Neural cell (in vitro differentiated cells): ENCODE data around the gene DENND11. TPM values are rescaled to one million over a fixed set of nuclear protein-coding genes. Genes with fewer than 3 reads are reported as not detected.

Experiments
- H2AFZ ChIP-seq: fragments of 200-600, 300-800 bp; sonication (generic), shearing (Covaris generic); 2 replicates; pipeline ENCODE4 v1.6.0; 2014; ENCODE audit warnings: low read depth, mild to moderate bottlenecking, antibody characterized with exemption, low read length, moderate library complexity
- H3F3A ChIP-seq: fragments of 200-600 bp; shearing (Covaris generic); 2 replicates; pipeline ENCODE4 v1.6.1; 2016; ENCODE audit warnings: mild to moderate bottlenecking, moderate library complexity, mixed read lengths, antibody characterized with exemption, low read length; ENCODE audit not compliant: insufficient read depth, poor library complexity, severe bottlenecking
- H3K27ac ChIP-seq: fragments of 200-600, 300-800 bp; sonication (generic), shearing (Covaris generic); 2 replicates; pipeline ENCODE4 v1.5.1; 2014; ENCODE audit warnings: mild to moderate bottlenecking, low read length, moderate library complexity
- H3K27me3 ChIP-seq: fragments of 300-800, 200-600 bp; sonication (generic), shearing (Covaris generic); 2 replicates; pipeline ENCODE4 v1.6.0; 2014; ENCODE audit warnings: mild to moderate bottlenecking, low read depth, low read length, moderate library complexity; ENCODE audit not compliant: insufficient read depth
- H3K36me3 ChIP-seq: fragments of 300-800, 200-600 bp; sonication (generic), shearing (Covaris generic); 2 replicates; pipeline ENCODE4 v1.5.1; 2014; ENCODE audit warnings: mild to moderate bottlenecking, antibody characterized with exemption, low read length, moderate library complexity; ENCODE audit not compliant: insufficient read depth
- H3K4me2 ChIP-seq: fragments of 300-800, 200-600 bp; sonication (generic), shearing (Covaris generic); 2 replicates; pipeline ENCODE4 v1.6.0; 2014; ENCODE audit warnings: mild to moderate bottlenecking, low read length
- H3K4me3 ChIP-seq: fragments of 300-800, 200-600 bp; sonication (generic), shearing (Covaris generic); 2 replicates; pipeline ENCODE4 v1.5.1; 2014; ENCODE audit warnings: mild to moderate bottlenecking, low read length, moderate library complexity
- H3K79me2 ChIP-seq: fragments of 200-600 bp; shearing (Covaris generic); replicated peaks from 2 replicates; pipeline ENCODE4 v1.6.0; 2014; ENCODE audit warnings: mild to moderate bottlenecking, low read length, moderate library complexity; ENCODE audit not compliant: insufficient read depth
- H3K9ac ChIP-seq: fragments of 300-800, 200-600 bp; sonication (generic), shearing (Covaris generic); 2 replicates; pipeline ENCODE4 v1.6.1; 2016; ENCODE audit warnings: mild to moderate bottlenecking, low read length, mixed read lengths
- H3K9me2 ChIP-seq: fragments of 200-600 bp; shearing (Covaris generic); 2 replicates; pipeline ENCODE4 v1.6.1; 2016; ENCODE audit warnings: mild to moderate bottlenecking, low read length, mixed read lengths; ENCODE audit not compliant: insufficient read depth
- H3K9me3 ChIP-seq: fragments of 200-600, 300-800 bp; sonication (generic), shearing (Covaris generic); 2 replicates; pipeline ENCODE4 v1.6.1; 2016; ENCODE audit warnings: mild to moderate bottlenecking, mixed run types, low read length, moderate library complexity, mixed read lengths
- H4K20me1 ChIP-seq: fragments of 200-600 bp; shearing (Covaris generic); 2 replicates; pipeline ENCODE4 v1.6.1; 2016; ENCODE audit warnings: mild to moderate bottlenecking, mixed run types; ENCODE audit not compliant: insufficient read depth
- CTCF ChIP-seq: fragments of 450-650 bp; IDR thresholded peaks from 2 replicates; pipeline ENCODE4 v1.5.1; 2014; ENCODE audit warnings: antibody characterized with exemption, mild to moderate bottlenecking, moderate library complexity; ENCODE audit not compliant: poor library complexity, severe bottlenecking
- EP300 ChIP-seq: fragments of 450-650 bp; conservative IDR thresholded peaks from 2 replicates; pipeline ENCODE4 v1.6.1; 2014; ENCODE audit warnings: antibody characterized with exemption, mild to moderate bottlenecking, moderate library complexity; ENCODE audit not compliant: poor library complexity, severe bottlenecking
- EZH2 ChIP-seq: fragments of 200-600, 300-800 bp; shearing (Covaris generic), sonication (generic); IDR thresholded peaks from 2 replicates; pipeline ENCODE4 v1.6.1; 2014; ENCODE audit warnings: antibody characterized with exemption, low read length, borderline replicate concordance, mild to moderate bottlenecking; ENCODE audit not compliant: insufficient read depth, poor library complexity, severe bottlenecking
- MXI1 ChIP-seq: fragments of 450-650 bp; conservative IDR thresholded peaks from 2 replicates; pipeline ENCODE4 v1.6.1; 2014; ENCODE audit warnings: antibody characterized with exemption, mild to moderate bottlenecking; ENCODE audit not compliant: poor library complexity, severe bottlenecking
- POLR2AphosphoS5 ChIP-seq: IDR thresholded peaks from 2 replicates; pipeline ENCODE4 v1.6.1; 2012
- RAD21 ChIP-seq: fragments of 450-650 bp; conservative IDR thresholded peaks from 2 replicates; pipeline ENCODE4 v1.6.1; 2014; ENCODE audit warnings: antibody characterized with exemption, mild to moderate bottlenecking, moderate library complexity
- REST ChIP-seq: IDR thresholded peaks from 2 replicates; pipeline ENCODE4 v1.6.1; 2012; ENCODE audit warnings: borderline replicate concordance
- SMC3 ChIP-seq: fragments of 450-650 bp; conservative IDR thresholded peaks from 2 replicates; pipeline ENCODE4 v1.6.1; 2014; ENCODE audit warnings: antibody characterized with exemption, mild to moderate bottlenecking, moderate library complexity; ENCODE audit not compliant: poor library complexity
- TAF1 ChIP-seq: IDR thresholded peaks from 2 replicates; pipeline ENCODE4 v1.6.1; 2012; ENCODE audit warnings: low read depth
- polyA plus RNA-seq: library from polyadenylated mRNA; depleted of rRNA; stranded (reverse); fragments of >200 nt; gene quantifications from 2 replicates; pipeline ENCODE4 v1.2.3, GENCODE V29; 2014

Gene DENND11
- polyA plus RNA-seq, 1 donor from 2014 or later: 24.5 TPM

GRCh38 chr7:141744131-141744530 lies 42.2 kb upstream of the DENND11 start:
- peaks cover 19% of the 10 kb centered on the region for H3K79me2 ChIP-seq
- no peaks in the 10 kb centered on the region for H3K9me2 ChIP-seq
- no peaks in the 10 kb centered on the region for H3K9me3 ChIP-seq
- no peak overlapping the region for H2AFZ ChIP-seq
- H3K4me3 ChIP-seq: no peak overlapping the region
- H3K4me2 ChIP-seq: no peak overlapping the region
- no peaks in the 10 kb centered on the region for H3K27me3 ChIP-seq
- H3K9ac ChIP-seq: no peak overlapping the region
- peaks cover 10% of the 10 kb centered on the region for H3K36me3 ChIP-seq
- H3F3A ChIP-seq: peaks cover 4% of the 10 kb centered on the region
- H3K27ac ChIP-seq: no peak overlapping the region
- TF ChIP-seq EZH2 (no peak), CTCF (no peak), MXI1 (no peak), EP300 (no peak), SMC3 (no peak), RAD21 (no peak), TAF1 (no peak), POLR2AphosphoS5 (no peak), REST (no peak)
- H4K20me1 ChIP-seq: no peaks in the 10 kb centered on the region

- no peaks in the 10 kb centered on the region for H3K9me3 ChIP-seq
- H3K9ac ChIP-seq: no peak overlapping the region
- H3K4me2 ChIP-seq: no peak overlapping the region
Observed at GRCh38 chr7:141742229-141742628, 40.3 kb upstream of the DENND11 start.

More at GRCh38 chr7:141742229-141742628, 40.3 kb upstream of the DENND11 start:
- Histone ChIP-seq H4K20me1 (no peaks in the 10 kb centered on the region), H3K27me3 (no peaks in the 10 kb centered on the region), H3K4me3 (no peak overlapping the region), H3K36me3 (no peaks in the 10 kb centered on the region), H3K9me2 (no peaks in the 10 kb centered on the region), H3K27ac (no peak overlapping the region), H3K79me2 (peaks cover 28% of the 10 kb centered on the region), H2AFZ (no peak overlapping the region), H3F3A (peaks cover 4% of the 10 kb centered on the region)
- TF ChIP-seq SMC3: no peak
- no peak for TF ChIP-seq RAD21
- no peak for TF ChIP-seq POLR2AphosphoS5
- TF ChIP-seq REST: no peak
- no peak for TF ChIP-seq EP300
- no peak for TF ChIP-seq TAF1
- no peak for TF ChIP-seq CTCF
- no peak for TF ChIP-seq MXI1
